GM19043 (cell line): Measurements from ENCODE around the gene SOWAHC.
"Not testable (repeated sequence)": the region's sequence is repeated elsewhere in the genome, so short reads cannot be mapped to it uniquely, and the experiment has no call there.

ENCODE experiments used
- ATAC-seq: cut with Tn5 transposase; IDR thresholded peaks from one replicate; pipeline ENCODE4 v1.9.1; 2021; ENCODE audit warnings: low read depth; ENCODE audit not compliant: unreplicated experiment

The SOWAHC gene, protein sequence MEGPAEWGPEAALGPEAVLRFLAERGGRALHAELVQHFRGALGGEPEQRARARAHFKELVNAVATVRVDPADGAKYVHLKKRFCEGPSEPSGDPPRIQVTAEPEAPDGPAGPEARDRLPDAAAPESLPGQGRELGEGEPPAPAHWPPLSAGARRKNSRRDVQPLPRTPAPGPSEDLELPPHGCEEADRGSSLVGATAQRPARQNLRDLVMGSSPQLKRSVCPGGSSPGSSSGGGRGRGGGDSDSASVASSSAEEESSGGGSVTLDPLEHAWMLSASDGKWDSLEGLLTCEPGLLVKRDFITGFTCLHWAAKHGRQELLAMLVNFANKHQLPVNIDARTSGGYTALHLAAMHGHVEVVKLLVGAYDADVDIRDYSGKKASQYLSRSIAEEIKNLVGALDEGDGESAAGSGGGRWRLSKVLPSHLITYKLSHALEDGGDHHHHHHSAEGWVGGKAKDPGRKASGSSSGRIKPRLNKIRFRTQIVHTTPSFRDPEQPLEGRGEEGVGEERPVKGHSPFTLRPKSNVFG

DNA sequence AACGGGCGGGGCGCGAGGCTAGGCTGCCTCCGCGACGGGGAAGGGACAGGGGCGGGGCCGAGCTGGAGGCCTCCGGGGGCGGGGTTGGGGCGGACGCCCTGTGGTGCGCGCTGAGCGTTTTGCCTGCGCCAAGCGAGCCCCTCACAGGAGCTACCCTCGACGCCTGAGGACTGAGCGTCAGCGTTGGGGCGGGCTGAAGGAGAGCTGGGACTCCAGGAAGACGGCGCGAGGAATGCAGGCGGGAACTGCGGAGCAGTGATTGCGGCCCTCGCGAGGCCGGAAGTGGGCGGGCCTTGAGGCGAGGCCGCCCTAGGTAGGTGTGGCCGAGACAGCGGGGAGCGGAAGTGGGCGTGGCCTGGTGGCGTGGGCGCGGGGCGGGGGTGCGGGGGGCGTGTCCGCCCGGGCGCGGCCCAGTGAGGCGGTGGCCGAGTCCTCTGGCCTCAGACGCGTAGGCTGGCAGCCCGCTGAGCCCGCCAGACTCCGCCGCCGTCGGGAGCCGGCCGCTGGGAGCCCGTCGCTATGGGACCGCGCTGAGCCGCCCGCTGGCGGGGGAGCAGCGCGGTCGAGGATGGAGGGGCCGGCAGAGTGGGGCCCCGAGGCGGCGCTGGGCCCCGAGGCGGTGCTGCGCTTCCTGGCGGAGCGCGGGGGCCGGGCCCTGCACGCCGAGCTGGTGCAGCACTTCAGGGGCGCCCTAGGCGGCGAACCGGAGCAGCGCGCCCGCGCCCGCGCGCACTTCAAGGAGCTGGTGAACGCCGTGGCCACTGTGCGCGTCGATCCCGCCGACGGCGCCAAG is at the start of gene SOWAHC, which contains the start of gene SEPTIN10:
TSS of gene SOWAHC (plus strand) at position 443 of the 793 bp plus-strand sequence. CDS start at position 569, 126 bp downstream.
TSS of gene SEPTIN10 (minus strand) at position 45 of the 793 bp plus-strand sequence. CDS start 139 bp downstream, outside the sequence.
- ATAC-seq, result peak; percentile 69

DNA sequence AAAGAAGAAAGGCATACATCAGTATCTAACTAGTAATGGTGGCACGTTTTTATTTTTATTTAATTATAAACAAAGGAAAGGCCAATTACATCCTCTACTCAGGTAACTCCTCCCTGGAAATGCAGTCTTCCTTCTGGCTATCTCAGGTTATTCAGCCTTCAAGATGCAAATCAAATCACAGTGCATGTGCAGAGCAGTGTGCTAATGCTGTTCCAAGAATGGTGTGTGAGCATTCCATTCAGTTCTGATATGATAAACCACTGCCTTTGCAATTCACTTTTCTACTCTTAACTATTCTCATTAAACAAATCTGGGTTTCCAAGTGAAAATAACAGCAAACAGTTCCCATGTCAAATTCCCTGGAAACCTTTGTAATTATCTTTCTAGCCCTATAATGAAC is 38.8 kb upstream of the SOWAHC start:
- no peak for ATAC-seq

DNA sequence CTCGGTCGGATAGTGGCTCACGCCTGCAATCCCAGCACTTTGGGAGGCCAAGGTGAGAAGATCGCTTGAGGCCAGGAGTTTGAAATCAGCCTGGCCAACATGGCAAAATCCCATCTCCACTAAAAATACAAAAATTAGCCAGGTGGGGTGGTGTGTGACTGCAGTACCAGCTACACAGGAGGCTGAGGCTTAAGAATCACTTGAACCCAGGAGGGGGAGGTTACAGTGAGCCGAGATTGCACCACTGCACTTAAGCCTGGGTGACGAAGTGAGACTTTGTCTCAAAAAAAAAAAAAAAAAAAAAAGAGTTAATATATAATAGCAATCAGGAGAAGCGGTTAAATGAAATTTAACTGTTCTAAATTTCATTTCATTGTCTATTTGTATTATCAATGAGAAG is 36.5 kb upstream of the SOWAHC start:
- ATAC-seq, result not testable (repeated sequence)

DNA sequence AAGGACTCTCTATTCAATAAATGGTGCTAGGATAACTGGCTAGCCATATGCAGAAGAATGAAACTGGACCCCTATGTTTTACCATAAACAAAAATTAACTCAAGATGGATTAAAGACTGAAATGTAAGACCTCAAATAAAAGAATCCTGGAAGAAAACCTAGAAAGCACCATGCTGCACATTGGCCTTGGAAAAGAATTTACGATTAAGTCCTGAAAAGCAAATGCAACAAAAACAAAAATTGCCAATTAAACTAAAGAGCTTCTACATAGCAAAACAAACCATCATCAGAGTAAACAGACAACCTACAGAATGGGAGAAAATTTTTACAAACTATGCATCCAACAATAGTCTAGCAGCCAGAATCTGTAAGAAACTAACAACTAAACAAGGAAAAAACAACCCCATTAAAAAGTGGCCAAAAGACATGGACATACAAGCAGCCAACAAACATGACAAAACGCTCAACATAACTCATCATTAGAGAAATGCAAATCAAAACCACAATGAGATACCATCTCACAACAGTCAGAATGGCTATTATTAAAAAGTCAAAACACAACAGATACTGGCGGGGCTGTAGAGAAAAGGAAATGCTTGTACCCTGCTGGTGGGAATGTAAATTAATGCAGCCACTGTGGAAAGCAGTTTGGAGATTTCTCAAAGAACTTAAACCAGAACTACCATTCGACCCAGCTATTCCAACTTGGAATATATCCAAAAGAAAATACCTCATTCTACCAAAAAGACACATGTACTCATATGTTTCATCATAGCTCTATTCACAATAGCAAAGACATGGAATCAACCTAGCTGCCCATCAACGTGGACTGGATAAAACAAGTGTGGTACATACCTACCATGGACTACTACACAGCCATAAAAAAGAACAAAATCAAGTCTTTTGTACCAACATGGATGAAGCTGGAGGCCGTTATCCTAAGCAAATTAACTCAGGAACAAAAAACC is 31.0 kb upstream of the SOWAHC start:
- ATAC-seq, result no peak

DNA sequence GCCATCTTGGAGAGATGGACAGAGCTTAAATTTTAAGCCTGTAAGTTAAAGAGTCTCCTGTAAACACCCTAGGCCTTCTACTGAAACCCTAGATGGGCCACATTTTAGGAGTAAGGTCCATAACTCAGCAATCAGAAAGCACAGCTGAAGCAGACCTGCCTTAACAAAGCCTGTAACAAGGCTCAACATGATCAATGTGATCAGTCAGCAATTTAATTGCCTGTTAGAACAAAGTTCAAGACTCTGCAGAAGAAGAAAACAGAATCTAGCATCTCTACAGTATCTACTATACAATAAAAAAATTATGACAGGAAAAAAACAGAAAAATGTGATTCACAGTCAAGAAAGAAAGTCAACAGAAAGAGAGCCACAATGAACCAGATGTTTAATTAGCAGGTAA is 27.5 kb upstream of the SOWAHC start:
- no peak for ATAC-seq

DNA sequence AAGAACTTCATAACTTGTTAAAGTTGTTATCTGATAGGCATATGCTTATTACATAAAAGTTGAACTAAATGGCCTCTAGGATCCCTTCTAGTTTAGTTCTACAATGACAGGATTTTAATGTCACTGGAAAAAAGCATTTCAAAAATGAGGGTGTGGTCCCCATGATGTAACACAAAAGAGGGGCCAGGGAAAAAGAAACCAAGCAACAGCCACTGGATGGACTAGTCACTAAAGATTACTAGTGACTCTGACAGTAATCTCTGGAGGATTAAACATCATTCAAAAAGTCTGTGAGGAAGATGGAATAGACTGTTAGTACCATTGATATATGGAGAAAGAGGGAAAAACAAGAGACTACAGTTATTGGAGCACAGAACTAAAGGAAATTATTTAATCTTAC is 23.0 kb upstream of the SOWAHC start:
- ATAC-seq, result no peak

DNA sequence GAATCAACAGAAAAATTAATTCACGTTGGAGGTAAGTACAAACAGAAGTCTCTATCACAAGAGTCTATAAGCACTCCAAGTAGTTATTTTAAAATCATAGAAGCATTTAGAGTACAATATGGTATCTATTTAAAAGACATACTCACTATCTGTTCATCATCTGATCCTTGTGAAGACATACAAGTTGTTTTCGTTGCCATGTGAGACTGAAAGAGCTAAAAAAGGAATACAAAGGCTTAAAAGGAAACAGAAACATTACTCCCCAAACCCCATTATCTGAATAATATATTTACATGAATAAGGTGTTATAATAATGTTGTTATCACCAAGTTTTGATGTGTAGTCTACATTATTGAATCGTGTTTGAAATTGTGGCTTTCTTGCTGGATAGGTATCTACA is 21.3 kb upstream of the SOWAHC start:
- ATAC-seq, result no peak

DNA sequence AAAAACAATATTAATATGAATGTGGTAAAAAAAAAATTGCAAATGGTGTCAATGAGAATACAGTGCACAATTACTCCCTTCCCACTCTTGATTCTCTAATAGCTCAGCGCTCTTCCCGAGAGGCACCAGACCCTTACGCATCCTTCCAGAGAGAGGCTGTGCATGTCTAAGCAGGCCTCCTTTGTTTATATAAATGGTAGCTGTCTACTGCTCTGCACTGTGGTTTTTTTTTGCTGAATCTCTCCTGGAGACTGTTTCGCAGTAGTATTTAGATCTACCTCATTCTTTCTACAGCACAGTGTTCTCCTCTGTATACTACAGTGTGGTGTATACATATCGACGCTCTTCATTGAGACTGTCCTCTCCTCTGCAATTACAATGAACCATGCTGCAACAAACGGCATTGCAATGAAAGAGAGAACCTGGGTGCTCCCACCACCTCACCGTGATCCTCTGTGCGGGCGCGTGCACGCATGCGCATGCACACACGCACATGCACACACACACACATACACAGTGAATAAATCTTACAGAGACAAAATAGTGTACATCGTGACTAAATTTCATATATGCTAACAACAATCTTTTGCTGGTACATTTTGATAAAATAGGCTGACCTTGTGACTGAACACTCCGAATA is 19.8 kb upstream of the SOWAHC start:
- no peak for ATAC-seq

DNA sequence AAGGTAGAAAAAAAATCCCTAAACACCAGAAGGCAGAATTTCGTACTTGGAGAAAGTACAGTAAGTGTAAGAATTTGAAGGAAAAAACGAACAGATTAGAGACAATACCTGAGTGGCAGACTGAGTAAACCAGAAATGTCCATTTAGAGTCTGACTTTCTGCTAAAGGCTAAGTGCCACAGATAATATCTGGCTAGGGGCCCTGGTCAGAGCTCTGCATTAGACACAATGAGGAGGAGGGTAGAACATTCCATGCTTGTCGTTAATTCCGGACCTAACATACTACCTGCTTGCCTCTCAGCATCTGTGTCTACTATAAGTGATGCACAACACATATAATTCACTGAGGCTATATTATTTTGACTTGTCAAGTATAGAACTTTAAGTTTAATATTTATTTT is 18.5 kb upstream of the SOWAHC start:
- no peak for ATAC-seq

DNA sequence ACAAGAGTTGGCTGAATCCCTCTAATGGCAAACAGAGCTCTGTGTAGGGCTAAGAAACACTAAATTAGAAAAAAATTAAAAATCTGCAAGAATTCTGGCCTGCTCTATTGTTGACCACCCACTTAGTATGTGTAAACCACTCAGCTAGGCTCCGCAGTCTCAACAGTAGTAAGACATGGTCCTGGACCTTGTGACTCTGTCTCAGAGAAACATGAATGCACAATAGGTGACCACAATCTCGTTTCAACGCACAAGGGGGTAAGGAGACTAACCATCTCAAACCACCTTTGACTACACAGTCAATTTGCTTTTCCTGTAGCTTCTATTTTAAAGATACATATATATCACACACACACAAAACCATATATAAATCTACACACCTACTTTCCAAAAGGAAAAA is 16.9 kb upstream of the SOWAHC start:
- ATAC-seq, result no peak

DNA sequence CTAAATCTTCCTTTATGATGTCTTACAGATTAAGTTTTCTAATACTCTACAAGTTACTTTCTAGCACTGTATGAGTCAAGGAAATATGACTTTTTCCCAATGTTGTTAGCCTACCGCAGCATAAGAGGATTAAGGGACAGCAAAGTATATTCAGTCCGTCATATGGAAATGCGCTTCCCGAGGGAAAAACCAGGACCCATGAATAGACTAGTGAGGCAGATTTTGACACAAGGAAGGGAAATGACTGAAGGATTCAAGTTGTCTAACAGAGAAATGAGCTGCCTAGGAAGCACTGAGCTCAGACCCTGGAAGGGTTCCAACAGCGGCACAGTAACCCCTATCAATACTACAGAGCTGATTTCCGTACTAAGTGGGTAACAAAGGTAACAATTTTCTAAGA is 12.4 kb upstream of the SOWAHC start:
- no peak for ATAC-seq

DNA sequence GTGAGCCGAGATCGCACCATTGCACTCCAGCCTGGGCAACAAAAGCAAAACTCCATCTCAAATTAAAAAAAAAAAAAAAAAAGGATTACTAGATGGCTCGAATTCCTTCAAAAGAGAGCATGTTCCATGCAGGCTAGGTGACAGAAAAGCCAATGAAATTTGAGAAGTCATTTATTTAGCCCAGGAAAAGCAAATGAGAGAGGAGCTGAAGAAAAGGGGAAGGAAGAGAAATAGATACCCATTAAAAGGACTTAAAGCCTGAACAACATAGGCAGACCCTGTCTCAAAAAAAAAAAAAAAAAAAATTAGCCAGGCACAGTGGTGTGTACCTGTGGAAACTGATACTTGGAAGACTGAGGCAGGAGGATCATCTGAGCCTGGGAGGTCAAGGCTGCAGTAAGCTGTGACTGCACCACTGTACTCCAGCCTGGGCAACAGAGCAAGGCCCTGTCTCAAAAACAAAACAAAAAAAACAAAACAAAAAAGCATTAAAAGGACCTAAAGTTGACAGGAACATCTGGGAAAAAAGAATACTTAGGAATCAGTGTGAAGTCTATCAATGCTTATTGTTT is 11.5 kb upstream of the SOWAHC start:
- ATAC-seq, result no peak

DNA sequence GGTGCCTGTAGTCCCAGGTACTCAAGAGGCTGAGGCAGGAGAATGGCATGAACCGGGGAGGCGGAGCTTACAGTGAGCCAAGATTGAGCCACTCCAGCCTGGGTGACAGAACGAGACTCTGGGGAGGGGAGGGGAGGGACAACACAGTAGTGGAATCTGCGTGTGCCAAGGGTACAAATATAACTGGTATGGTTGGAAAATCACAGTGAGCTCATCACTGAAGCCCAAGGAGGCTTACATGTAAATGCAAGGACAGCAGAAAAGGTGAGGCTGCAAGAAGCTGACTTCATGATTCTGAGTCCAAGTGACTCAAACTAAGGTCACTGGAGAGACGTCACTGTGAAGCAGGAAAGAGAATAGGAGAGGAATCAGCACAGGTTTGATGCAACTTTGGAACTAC is 9.6 kb upstream of the SOWAHC start:
- ATAC-seq, result no peak

DNA sequence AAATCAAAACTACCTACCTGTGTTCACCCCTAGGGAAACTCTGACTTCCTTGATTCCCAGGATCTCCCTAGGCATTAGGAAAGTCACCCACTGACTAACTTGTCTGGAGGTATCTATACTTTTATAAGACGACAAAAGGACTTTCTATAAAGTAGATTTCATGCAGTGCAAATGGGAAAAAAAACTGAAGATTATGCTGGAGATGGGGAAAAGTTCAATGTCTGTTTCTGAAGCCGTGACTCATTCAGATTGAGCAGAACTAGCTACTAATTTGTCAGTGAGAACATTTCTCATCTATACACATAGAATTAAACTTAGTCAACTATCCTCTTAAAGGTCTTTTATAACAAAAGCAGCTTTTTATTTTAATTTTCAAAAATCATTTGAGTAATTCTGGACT is 6.4 kb upstream of the SOWAHC start:
- ATAC-seq, result no peak

DNA sequence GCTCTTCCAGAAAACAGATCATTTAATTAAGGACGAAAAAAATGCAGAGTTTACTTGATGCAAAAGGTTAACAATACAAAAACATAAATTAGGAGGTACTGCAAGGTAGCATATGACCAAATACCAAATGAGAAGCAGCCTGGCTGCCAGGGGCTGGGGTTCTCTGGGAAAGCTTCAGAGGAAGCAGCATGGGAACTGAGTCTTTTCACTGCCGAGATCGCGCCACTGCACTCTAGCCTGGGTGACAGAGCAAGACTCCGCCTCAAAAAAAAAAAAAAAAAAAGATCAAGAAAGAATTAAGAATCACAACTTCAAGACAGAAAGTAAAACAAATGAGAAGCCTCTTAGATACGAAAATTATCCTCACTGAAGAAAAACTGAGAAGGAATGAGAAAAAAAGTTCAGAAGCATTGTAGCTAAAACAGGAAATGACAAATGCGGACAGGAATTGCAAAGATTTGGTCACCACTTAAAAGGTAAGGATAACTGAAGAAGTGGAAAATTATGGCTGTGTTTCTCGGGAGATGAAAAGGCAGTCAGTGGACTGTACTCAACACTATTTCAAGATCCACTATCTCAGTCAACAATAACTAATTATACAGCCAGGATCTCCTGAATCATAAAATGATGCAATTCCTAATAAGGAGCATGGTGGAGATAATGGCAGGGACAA is 4.7 kb upstream of the SOWAHC start:
- no peak for ATAC-seq

DNA sequence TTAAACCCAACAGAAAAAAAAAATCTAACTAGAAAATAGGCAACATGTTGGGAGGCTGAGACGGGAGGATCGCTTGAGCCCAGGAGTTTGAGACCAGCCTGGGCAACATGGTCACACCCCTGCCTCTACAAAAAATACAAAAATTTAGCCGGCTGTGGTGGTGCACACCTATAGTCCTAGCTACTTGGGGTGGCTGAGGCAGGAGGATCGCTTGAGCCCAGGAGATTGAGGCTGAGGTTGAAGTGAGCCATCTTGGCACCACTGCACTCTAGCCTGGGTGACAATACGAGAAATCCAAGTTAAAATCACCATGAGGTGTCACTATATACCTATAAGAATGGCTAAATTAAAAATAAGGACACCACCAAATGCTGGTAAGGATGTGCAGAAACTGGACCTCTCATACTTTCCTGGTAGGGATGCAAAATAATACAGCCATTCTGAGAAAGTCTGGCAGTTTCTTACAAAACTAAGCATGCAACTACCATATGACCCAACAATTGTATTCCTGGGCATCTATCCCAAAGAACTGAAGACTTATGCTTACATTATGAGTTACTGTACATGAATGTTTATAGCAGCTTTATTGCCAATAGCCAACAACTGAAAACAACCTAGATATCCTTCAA is 2.6 kb upstream of the SOWAHC start:
- no peak for ATAC-seq

DNA sequence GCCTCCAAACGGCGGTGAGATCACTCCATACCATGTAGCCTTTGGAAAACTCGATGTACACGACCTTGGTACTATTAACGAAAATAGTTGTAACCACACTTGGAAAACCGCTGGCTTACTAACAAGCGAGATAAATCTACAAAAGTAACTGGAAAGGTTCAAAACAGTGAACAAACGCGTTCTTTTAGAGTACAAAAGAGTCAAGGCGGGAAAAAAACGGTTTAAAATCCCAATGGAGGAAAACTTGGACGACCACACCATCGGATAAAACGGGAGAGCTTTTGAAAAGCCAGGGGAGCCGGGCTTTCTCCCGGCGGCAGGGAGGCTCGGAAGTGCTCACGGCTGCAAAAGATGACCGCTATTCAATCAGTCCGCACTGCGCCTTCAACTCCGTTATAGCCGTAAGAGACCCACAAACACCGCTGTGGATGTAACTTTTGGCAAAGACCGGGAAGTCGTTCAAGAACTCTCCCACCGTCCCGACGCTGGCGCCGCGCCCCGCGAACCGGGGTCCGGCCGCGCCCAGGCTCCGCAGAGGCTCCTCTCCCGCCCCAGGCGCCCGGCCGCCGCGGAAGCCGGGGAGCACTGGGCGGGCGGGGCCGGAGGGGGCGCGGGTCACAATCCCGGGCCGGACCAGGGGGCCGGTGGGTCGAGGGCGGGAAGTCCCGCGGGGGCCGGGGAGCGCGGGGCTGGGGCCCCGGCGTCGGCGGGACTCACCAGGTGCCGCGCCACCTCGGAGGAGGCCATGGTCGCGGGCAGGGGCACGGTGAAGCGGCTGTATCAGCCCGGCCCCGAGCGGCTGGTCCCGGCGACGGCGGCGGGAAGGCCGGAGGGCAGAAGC is 863 bp upstream of the SOWAHC start:
- ATAC-seq, result peak; percentile 15
